ENCODE results near the gene ARHGEF6. TPM values are rescaled to one million over a fixed set of nuclear protein-coding genes. Genes with fewer than 3 reads are reported as not detected.

ARHGEF6 gene
- total RNA-seq, 2 experiments from 2014 or later, result 85.0 to 87.1 TPM

DNA sequence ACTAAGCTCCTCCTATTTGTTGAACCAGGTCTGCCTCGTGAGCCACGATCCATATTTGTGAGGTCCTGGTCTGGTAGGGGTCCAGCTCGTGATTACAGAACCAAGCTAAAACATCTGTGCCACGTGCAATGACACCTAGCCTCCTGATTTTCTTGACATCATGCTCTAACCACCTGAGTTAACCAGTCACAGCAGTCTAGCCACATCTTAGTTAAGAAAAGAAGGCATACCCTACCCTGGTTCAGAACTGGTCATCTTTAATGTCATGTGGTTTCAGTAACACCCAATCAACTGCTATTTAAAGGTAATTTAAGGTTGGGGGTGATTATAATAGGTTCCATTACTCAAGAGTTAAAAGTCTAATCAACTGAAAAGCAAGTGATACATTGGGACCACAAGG lies 28.4 kb downstream of the ARHGEF6 start:
- no peak for ATAC-seq (ENCODE audit: low read depth)

DNA sequence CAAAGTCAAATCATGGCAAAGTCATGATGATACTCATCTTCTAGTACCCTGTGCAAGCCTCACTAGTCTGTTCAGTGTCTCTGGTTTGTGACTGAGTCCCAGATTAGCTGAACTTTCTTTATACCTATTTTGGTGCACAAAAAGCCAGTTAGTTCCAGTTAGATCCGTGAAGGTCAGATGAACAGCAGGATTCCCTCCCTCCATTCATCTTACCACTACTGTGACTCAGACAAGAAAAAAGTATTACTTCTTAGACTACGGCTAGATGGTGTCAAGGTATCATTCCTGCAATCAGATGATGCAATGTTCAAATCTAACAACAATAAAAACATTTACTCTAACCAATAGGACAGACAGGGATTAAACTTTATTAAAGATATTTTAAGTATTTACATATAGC lies 30.4 kb downstream of the ARHGEF6 start:
- DNase-seq, result no peak
- Mint-ChIP-seq H3K36me3 (peaks cover 15% of the 10 kb centered on the region), H3K9me3 (no peaks in the 10 kb centered on the region), H3K27ac (peak overlapping the region; percentile 24), H3K4me3 (no peak overlapping the region), H3K27me3 (no peaks in the 10 kb centered on the region), H3K4me1 (peaks cover 48% of the 10 kb centered on the region)
- ATAC-seq (ENCODE audit: low read depth), result no peak
- POLR2A ChIA-PET, result no interaction called here

More for the DNA sequence above, 28.4 kb downstream of the ARHGEF6 start:
- Mint-ChIP-seq H3K36me3 (peaks cover 11% of the 10 kb centered on the region), H3K4me1 (peaks cover 47% of the 10 kb centered on the region), H3K9me3 (no peaks in the 10 kb centered on the region), H3K4me3 (no peak overlapping the region), H3K27me3 (no peaks in the 10 kb centered on the region), H3K27ac (no peak overlapping the region)
- POLR2A ChIA-PET, result interaction anchor here (1.8 kb wide), 1 partner anchor 15 kb away, joined by 4 read pairs; no protein-coding TSS in a partner anchor
- no peak for DNase-seq

DNA sequence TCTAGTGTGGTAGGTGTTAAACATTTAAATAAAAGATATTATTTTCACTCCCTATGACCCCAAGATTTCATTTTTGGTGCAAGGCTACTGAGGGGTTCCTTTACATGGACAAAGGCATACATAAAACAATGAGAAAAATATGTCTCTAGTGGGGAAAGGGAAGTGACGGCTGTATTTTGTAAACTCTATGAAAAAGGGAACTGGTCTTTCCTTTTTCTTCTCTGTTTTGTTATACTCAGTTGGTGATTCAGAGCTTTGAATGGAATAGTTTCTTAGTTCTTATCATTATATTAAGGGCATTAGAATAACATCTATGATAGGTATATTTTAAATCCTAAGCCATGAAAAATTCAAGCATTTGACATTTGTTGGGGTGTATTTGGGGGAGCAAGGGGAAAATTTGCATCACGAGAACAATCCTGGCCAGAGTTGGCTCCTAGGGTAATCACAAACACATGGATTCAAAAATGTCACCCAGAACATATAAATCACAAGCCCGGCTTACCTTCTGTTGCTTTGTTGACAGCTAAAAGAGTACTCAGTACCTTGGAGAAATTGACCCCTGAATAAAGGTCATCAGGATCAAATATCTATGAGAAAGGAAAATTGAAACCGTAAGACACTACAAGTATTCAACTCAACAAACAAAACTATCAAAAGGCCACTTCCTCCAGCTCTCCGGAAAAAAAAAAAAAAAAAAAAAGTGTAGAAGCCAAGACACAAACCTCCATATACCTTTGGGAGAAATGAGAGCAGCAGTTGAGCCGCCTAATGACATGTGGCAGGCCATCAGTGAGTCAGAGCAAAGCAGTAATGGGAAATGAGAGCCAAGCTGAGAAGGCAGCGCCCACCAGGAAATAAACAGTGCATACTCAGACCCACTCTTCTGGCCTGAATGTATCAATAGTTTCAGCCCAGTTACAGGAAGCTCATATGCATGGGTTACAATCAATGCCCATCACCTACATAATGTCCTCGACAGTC lies 33.4 kb downstream of the ARHGEF6 start:
- H3K4me3 Mint-ChIP-seq, result peak overlapping the region; percentile 53
- H3K4me1 Mint-ChIP-seq, result peaks cover 57% of the 10 kb centered on the region
- POLR2A ChIA-PET, result interaction anchor here (1.2 to 1.3 kb wide), 2 partner anchors 31 to 32 kb away, joined by 3 to 4 read pairs; no protein-coding TSS in a partner anchor
- DNase-seq (no peak), ATAC-seq (ENCODE audit: low read depth) (peak; percentile 65)
- H3K27me3 Mint-ChIP-seq, result no peaks in the 10 kb centered on the region
- peak overlapping the region; percentile 68 for H3K27ac Mint-ChIP-seq
- peaks cover 32% of the 10 kb centered on the region for H3K36me3 Mint-ChIP-seq
- H3K9me3 Mint-ChIP-seq, result no peaks in the 10 kb centered on the region

DNA sequence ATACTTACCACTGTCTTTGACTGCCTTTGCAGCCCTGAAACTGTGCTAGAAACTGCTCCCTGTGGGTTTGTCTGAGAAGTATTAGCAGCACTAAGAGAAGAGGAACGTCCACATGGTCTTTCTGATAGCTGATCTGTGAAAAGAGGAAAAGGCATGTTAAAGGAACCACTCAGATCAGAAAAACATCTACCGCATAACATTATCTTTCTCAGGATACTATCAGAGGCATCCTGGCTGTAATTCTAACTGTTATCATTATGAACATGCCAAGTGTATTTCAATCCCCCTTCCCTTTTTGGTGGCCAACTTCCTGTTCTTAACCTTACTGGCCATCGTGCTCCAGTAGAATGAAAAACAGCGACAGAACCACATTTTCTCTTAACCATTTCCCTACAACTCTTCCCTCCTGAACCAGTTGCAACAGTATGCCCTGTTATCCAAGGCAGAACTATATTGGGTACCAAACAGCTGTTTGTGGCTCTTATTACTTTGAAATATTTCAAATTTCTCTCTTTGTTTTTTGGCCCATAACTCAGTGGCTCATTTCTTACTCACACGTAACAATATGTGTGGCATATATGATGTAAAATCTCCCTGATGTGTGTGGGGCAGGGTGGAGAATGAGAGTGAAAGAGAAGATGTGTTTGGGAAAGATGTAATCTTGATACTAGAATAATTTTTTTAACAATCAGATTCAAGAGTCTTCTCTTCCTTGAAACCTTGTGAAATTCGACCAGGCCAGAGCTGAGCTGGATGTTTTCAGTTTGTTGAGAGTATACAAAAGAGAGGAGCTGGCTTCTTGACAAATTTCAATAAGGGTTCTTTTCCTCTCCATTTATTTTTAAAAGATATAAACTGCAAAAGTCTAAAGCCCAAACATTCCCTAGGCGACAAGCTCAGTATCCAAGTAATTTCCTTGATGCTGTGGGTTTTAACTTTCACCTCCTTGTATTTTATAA lies 35.2 kb downstream of the ARHGEF6 start:
- Mint-ChIP-seq H3K4me1 (peaks cover 51% of the 10 kb centered on the region), H3K9me3 (no peaks in the 10 kb centered on the region), H3K36me3 (peaks cover 33% of the 10 kb centered on the region), H3K27me3 (no peaks in the 10 kb centered on the region), H3K4me3 (peak overlapping the region; percentile 22), H3K27ac (peak overlapping the region; percentile 51)
- no peak for ATAC-seq (ENCODE audit: low read depth)
- POLR2A ChIA-PET, result no interaction called here
- no peak for DNase-seq

DNA sequence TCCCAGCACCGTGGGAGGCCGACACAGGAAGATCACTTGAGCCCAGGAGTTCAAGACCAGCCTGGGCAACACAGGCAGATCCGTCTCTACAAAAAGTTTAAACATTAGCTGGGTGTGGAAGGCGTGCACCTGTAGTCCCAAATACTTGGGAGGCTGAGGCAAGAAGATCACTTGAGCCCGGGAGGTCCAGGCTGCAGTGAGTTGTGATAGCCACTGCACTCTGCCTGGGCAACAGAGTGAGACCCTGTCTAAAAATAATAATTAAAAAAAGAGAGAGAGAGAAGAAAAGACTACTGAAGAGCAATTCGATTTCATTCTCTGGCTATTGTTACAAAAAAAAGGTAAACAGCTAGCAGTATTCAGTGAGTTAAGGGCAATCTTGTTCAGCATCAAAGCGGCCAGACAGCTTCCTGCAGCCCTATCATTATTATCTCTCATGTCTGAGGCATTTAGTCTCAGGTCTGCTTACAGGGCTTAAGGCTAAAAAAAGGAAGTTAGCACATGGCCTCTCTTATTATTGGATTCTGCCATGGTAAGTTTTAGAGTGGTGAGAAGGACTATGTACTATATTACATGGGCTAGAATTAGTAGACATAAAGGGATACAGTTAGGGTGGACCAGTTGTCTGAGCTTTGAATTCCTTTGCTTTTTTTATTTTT lies 37.9 kb downstream of the ARHGEF6 start:
- Mint-ChIP-seq H3K4me1 (peaks cover 42% of the 10 kb centered on the region), H3K36me3 (peaks cover 48% of the 10 kb centered on the region), H3K27ac (no peak overlapping the region), H3K9me3 (no peaks in the 10 kb centered on the region), H3K4me3 (no peak overlapping the region), H3K27me3 (no peaks in the 10 kb centered on the region)
- DNase-seq (no peak), ATAC-seq (ENCODE audit: low read depth) (no peak)
- POLR2A ChIA-PET, result no interaction called here

DNA sequence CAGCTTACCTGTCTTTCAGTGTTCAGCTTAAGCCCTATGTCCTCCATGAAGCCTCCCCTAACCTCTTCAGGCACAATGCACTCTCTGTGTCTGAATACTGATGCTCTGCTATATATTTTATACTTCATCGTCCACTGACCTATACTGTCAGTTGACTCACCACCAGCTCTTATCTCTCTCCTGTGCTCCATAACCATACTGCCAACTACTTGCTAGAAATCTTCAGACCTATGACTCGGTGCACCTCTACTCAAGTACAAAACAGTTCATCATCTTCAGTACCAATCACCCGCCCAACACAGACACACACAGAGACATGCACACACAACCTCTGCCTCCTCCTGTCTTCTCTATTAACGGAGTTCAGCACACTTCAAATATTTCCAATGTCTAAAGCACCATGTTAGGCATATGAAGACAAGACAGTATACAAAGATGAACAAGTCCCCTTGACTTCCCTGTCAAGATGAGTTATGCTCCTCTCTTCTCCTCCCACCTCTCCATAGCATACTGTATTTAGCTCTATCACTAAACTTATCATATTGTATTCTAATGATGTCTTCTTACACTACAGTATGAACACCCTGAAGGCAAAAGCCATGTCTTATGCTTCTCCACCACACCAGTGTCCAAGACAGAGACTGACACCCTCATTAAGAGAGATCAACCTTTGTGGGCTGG lies 42.5 kb downstream of the ARHGEF6 start:
- Mint-ChIP-seq H3K4me3 (no peak overlapping the region), H3K27ac (peak overlapping the region; percentile 35), H3K9me3 (no peaks in the 10 kb centered on the region), H3K27me3 (no peaks in the 10 kb centered on the region), H3K36me3 (peaks cover 34% of the 10 kb centered on the region), H3K4me1 (peaks cover 22% of the 10 kb centered on the region)
- POLR2A ChIA-PET, result no interaction called here
- ATAC-seq (ENCODE audit: low read depth) (no peak), DNase-seq (no peak)

DNA sequence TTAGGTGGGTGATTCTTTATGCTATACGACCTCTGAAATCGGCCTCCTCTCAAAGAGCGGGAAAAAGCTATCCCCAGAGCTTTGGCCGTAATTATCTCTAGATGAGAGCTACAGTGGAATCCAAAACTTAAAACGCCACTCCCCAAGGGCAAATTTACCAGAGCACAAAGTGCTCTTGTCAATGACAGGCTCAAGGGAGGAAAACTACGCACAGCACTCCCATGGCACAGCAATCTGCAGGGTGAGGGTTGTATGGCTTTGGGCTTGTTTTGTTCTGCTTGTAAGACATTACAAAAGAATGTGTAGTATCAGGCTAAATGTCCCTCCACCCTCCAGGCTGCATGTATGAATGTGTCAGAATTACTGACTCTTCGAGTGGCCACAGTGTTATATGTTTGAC lies 44.0 kb downstream of the ARHGEF6 start:
- Mint-ChIP-seq H3K4me3 (no peak overlapping the region), H3K36me3 (peaks cover 29% of the 10 kb centered on the region), H3K9me3 (no peaks in the 10 kb centered on the region), H3K4me1 (peaks cover 18% of the 10 kb centered on the region), H3K27ac (no peak overlapping the region), H3K27me3 (no peaks in the 10 kb centered on the region)
- POLR2A ChIA-PET, result no interaction called here
- ATAC-seq (ENCODE audit: low read depth), result no peak
- no peak for DNase-seq

DNA sequence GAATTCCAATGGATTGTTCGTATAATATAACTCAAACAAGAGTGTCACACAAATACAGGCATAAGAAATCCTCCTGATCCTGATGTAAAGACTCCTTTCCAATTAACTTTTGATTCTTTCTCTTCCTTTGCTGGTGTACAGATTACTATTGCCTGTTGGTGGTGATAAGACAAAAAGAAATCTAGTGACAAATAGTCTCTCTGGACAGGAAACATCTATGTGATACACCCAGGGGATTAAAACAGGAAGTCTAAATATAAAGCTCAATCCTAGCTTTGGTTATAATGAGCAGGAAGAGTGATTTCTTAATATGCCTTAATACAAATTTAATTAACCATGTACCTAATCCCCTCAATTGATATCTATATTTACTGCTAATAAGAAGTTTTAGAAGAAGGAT lies 45.1 kb downstream of the ARHGEF6 start:
- H3K27ac Mint-ChIP-seq, result peak overlapping the region; percentile 49
- POLR2A ChIA-PET, result no interaction called here
- peaks cover 35% of the 10 kb centered on the region for H3K36me3 Mint-ChIP-seq
- H3K9me3 Mint-ChIP-seq, result no peaks in the 10 kb centered on the region
- ATAC-seq (ENCODE audit: low read depth) (no peak), DNase-seq (no peak)
- H3K4me3 Mint-ChIP-seq, result no peak overlapping the region
- H3K4me1 Mint-ChIP-seq, result peaks cover 22% of the 10 kb centered on the region
- H3K27me3 Mint-ChIP-seq, result no peaks in the 10 kb centered on the region

DNA sequence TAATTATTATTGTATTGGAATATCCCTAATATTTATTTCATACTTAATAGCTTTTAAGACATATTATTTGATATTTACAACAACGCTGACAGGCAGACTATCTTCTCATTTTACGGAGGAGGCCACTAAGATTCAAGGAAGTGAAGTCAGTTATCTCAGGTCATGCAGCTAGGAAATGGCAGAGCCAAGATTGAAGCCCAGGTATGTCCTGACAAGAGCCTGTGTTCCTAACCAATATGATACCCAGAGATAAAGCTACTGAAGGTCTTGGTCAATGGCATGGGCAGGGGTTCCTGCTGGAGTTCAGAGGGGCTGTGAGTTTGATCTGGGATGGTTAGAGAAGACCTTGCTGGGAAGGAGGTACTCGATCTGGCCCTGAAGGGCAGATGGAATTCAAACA lies 47.1 kb downstream of the ARHGEF6 start:
- Mint-ChIP-seq H3K4me3 (no peak overlapping the region), H3K4me1 (peaks cover 22% of the 10 kb centered on the region), H3K9me3 (no peaks in the 10 kb centered on the region), H3K36me3 (peaks cover 29% of the 10 kb centered on the region), H3K27me3 (no peaks in the 10 kb centered on the region), H3K27ac (no peak overlapping the region)
- no peak for ATAC-seq (ENCODE audit: low read depth)
- POLR2A ChIA-PET, result no interaction called here
- DNase-seq, result no peak

DNA sequence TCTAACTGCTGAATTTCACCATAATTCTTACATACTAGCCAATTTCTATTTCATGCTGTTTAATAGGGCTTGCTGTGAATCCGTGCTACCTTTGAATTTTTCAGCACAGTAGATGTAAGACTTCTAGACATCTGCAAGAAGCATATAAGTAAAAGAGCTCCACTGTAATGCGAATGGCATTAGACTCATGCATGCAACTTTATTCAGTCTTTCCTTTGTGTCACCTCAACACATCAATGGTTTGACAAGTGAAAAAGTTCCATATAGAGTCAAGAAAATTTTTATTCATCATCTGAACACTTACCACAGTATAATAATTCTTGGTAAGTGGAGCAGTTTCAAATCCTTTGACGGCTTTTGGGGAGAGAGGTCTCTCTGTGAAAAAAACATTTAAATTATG lies 48.9 kb downstream of the ARHGEF6 start:
- POLR2A ChIA-PET, result no interaction called here
- Mint-ChIP-seq H3K36me3 (peaks cover 27% of the 10 kb centered on the region), H3K27me3 (no peaks in the 10 kb centered on the region), H3K4me3 (no peak overlapping the region), H3K27ac (no peak overlapping the region), H3K9me3 (no peaks in the 10 kb centered on the region), H3K4me1 (peaks cover 25% of the 10 kb centered on the region)
- ATAC-seq (ENCODE audit: low read depth) (no peak), DNase-seq (no peak)

DNA sequence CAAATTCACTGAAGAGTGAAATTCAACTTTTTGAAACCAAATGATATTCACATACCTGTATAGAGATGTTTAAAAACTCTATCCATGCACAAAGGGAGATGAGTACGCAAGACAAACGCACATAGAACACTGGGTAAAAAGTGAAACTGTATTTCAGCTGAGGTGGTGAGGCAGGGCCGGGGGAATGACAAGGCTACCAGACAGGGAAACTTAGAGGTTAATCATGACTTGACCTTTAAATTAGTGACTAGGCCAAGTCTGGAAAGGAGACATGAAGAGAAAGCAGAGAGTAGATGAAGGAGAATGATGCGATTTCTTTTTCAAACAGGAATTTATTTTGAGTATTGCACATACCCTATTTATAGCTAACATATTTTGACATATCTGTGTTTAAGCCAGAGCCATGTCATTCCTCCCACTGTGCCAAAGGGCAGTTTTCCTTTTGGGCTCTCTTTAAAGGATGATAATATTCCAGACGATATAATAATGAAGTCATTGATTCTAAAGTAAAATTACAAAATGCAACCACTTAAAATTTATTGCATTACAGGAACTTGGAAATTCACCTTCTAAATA lies 49.4 kb downstream of the ARHGEF6 start:
- DNase-seq, result no peak
- H3K27me3 Mint-ChIP-seq, result no peaks in the 10 kb centered on the region
- peak overlapping the region; percentile 59 for H3K4me3 Mint-ChIP-seq
- ATAC-seq (ENCODE audit: low read depth), result no peak
- POLR2A ChIA-PET, result no interaction called here
- H3K36me3 Mint-ChIP-seq, result peaks cover 27% of the 10 kb centered on the region
- peaks cover 28% of the 10 kb centered on the region for H3K4me1 Mint-ChIP-seq
- H3K9me3 Mint-ChIP-seq, result no peaks in the 10 kb centered on the region
- peak overlapping the region; percentile 65 for H3K27ac Mint-ChIP-seq

DNA sequence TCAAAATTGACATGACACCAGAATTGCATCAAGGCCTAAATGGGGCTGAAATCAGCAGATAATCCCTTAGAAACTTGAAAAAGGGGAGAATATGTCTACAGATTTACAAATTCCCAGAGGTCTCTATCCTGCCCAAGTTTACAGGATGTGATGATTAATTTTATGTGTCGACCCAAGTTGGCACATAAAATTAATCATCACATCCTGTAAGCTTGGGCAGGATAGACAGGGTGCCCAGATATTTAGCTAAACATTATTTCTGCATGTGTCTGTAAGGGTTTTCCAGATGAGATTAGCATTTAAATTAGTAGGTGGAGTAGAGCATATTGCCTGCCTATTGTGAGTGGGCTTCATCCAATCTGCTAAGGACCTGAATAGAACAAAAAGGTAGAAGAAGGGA lies 52.3 kb downstream of the ARHGEF6 start:
- ATAC-seq (ENCODE audit: low read depth), result no peak
- Mint-ChIP-seq H3K27ac (no peak overlapping the region), H3K9me3 (no peaks in the 10 kb centered on the region), H3K4me3 (no peak overlapping the region), H3K27me3 (no peaks in the 10 kb centered on the region), H3K4me1 (peaks cover 15% of the 10 kb centered on the region), H3K36me3 (peaks cover 19% of the 10 kb centered on the region)
- POLR2A ChIA-PET, result interaction anchor here (0.6 to 1.1 kb wide), 3 partner anchors 26 to 192 kb away, joined by 3 to 4 read pairs (median 3); no protein-coding TSS in a partner anchor
- DNase-seq, result no peak
